HG03457 (cell line): ENCODE measurements around the gene OR14I1.

Experiments
- ATAC-seq: cut with Tn5 transposase; IDR thresholded peaks from one replicate; pipeline ENCODE4 v1.9.1; 2021; ENCODE audit warnings: moderate number of reproducible peaks; ENCODE audit not compliant: unreplicated experiment

OR14I1 gene

GRCh38 chr1:248702714-248703113 is at the start of gene OR14I1:
Gene OR14I1 (minus strand): TSS chr1:248702766.
- no peak for ATAC-seq

GRCh38 chr1:248751635-248752034 is 49.1 kb upstream of the OR14I1 start:
- no peak for ATAC-seq

GRCh38 chr1:248751142-248751541 is 48.6 kb upstream of the OR14I1 start:
- ATAC-seq = no peak

- ATAC-seq = no peak
Measured at GRCh38 chr1:248750496-248750895, 47.9 kb upstream of the OR14I1 start.

GRCh38 chr1:248748211-248748610 is 45.6 kb upstream of the OR14I1 start:
- no peak for ATAC-seq

- no peak for ATAC-seq
Measured at GRCh38 chr1:248740876-248741275, 38.3 kb upstream of the OR14I1 start.

- no peak for ATAC-seq
Measured at GRCh38 chr1:248739572-248740205, 37.1 kb upstream of the OR14I1 start.

GRCh38 chr1:248737457-248737856 is 34.9 kb upstream of the OR14I1 start:
- ATAC-seq = no peak

DNA sequence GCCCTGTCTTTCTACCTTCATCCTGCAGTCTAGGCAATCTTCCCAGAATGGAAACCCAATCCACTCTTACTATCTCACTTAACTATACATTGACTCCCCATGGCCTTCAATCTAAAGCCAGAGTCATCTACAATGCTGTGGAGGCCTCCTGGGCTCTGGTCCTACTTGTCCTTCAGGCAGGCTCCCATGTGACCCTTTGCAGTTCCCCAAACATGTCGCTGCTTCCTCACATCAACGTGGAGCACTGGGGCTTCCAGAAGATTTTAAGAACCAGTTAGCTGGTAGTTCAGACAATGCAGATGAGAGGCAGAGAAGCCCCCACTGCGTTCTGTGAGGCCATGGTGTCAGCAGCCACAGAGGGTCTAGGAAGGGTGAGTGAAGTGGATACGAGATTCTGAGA is 34.4 kb upstream of the OR14I1 start:
- ATAC-seq = no peak

- no peak for ATAC-seq
Measured at GRCh38 chr1:248733566-248733965, 31.0 kb upstream of the OR14I1 start.

DNA sequence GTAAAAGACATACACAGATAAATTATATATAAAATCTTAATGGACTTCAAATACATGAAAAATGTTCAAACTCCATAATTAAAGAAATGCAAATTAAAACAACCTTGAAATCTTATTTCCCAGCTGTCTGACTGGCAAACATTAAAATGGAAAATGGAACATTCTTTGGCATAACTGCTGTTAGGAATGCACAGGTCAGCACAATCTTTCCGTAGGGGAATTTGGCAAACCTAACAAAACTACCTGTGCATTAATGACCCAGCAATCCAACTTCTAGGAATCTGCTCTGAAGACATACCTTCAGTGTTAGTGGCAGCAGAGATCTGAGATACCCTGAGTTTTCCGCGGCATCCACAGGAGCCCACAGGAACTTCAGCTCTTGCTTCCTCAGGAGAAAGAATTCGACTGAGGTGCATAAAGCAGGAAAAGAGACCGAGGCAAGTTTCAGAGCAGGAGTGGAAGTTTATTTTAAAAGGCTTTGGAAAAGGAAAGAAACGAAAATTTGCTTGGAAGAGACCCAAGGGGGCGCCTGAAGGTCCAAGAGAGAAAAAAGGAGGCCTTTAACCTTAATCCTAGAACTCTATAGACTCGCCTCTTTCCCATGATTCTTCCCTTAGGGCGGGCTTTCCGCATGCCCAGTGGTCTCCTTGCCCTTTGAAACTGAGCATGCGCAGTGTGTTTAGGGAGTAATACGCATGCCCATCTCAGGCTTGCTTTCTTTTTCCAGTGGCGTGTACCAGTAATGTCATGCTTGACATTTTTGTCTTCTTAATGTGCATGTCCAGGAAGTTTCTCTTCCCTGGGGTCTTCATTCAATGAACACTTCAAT is 28.2 kb upstream of the OR14I1 start:
- ATAC-seq = no peak

- no peak for ATAC-seq
Measured at GRCh38 chr1:248714248-248714647, 11.7 kb upstream of the OR14I1 start.

DNA sequence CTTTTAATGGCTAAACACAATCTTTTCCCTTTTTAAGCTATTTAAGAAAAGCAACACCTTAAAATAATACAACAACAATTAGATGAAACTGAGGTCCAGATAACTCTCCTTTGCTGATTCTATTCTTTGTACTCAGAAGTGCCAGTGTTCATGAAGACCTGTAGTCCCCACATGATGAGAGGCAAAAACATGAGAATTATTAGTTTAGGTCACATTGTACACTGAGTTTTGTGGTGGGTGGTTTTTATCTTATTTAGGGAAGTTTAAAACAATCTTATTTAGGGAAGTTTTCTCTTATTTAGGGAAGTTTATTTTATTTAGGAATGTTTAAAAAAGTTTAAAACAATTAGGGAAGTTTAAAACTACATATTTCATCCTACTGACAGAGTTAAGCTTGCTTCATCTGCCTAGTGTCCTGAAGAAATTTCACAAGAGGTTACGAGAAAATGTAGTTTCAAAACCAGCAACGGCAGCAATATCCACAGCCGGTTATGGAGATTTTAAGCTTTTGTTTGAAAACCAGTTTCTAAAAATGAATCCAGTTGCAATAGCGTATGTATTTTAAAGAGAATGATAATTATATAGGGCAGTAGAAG is 7.8 kb upstream of the OR14I1 start:
- ATAC-seq = no peak

DNA sequence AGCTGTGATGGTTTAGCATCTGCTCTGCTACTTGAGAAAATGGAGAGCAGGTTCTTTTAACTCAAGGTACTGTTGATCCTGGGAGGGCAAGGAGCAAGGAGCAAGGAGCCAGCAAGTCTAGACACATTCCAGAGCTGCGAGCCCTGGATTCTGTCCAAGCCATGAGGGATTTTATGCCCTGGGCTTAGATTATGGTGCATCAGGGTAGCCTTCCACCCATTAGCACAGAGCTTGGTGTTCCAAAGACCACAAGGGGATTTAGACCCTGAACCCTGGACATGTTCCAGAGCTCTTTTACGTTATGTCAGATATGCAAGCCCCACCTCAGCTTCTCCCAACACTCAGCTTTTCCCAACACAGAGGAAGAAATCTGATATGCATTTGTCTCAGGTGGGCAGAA is 2.0 kb upstream of the OR14I1 start:
- no peak for ATAC-seq

DNA sequence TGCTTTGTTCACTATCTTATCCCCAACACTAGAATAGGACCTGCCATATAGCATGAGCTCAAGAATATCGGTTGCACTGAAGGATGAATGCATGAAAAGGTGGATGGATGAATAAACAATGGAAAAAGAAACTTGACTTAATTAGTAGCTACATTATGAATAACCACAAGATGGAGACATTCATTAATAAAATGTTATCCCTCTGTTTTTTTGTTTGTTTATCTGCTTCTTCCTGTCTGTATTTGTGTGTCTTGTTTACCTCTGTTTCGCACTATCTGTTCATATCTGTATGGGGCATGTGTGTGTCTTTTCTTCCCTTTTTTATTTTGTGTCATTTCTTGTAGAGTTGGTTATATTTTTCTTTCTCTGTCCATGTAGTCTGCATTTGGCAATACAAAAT is 1.1 kb upstream of the OR14I1 start:
- ATAC-seq = no peak

- ATAC-seq = no peak
Measured at GRCh38 chr1:248699099-248699498, 3.5 kb downstream of the OR14I1 start.

DNA sequence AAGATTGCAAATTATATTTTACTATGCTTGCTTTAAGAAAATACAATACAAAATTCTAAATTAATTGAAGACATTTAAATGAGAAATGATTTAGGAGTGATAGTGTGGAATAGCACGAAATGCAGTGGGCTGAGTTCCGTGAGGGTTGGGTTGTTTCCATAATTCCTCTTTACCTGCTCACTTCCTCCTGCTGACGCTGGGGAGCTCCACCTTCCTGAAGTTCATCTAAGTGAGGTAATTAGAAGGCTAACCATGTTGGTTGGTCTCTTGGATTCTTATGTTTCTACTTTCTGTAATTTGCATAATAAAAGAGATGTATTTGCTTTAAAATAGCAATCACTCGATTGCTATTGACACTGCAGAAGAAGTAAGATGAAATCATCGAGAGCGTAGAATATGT is 4.7 kb downstream of the OR14I1 start:
- no peak for ATAC-seq

GRCh38 chr1:248696774-248697173 is 5.8 kb downstream of the OR14I1 start:
- ATAC-seq = no peak

DNA sequence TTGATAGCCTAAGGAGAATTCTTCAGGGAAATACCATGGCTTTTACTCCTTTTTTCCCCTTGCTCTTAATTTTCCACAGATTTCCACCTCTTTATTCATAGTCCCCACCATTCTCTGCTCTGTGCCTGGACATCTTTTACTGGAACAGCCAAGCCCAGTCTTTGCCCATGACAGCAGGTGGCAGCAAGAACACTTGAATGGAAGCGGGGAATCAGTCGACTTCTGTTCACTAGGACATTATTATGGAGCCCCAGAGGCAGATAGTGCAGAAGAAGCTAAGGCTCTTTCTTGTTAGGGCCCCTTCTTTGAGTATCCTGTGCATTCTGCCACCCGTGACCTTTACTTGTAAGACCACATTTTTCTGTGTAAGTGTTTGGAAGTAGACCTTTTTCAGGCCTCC is 6.3 kb downstream of the OR14I1 start:
- ATAC-seq = no peak

DNA sequence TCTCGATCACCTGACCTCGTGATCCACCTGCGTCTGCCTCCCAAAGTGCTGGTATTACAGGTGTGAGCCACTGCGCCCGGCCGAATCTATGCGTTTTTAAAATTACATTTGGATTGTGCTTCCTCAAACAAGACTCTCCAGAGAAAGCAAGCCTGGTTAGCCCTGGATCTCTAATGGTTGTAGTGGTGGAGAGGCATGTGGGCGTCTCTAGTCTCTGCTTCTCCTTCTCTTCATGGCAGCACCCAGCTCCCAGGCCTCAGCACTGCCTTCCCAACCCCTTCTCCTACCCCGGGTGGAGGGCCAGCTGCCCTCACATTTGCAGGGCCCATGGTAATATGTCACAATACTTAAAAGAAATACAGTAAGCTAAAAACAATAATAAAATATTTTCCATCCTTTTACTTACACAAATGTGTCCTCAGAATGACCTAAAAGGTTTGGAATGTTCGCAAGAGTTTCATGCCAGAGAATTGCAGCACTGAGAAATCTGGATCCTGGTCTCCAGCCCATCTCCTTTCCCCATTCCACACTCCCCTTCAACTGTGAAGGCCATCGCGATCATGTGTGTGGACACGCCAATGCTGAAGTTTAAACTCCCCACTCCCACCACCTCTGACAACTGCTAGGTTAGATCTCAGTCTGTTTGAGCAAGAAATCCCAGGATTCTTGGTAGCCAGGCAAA is 7.0 kb downstream of the OR14I1 start:
- ATAC-seq = no peak

- ATAC-seq = no peak
Measured at GRCh38 chr1:248691567-248692155, 10.9 kb downstream of the OR14I1 start.
